B cell (primary cell): Measurements from ENCODE around the gene TCN2. TPM values are rescaled to one million over a fixed set of nuclear protein-coding genes. Genes with fewer than 3 reads are reported as not detected.

Experiments used
- ATAC-seq: fragments of 200-7000 bp; cut with Tn5 transposase; one replicate; pipeline ENCODE4 v1.10.0; 2021; ENCODE audit warnings: low read depth, mild to moderate bottlenecking, moderate number of reproducible peaks, moderate library complexity
- CTCF ChIA-PET: fragments of 350-600 bp; sonication (Branson Sonifier 250); formaldehyde crosslinking; loops from one replicate; lab custom pipeline; 2021; ENCODE audit warnings: antibody characterized with exemption, inconsistent platforms; lab: Charles Lee
- POLR2A ChIA-PET: fragments of 350-600 bp; sonication (Branson Sonifier 250); formaldehyde crosslinking; loops from one replicate; lab custom pipeline; 2021; ENCODE audit warnings: antibody characterized with exemption; lab: Charles Lee
- DNase-seq: peaks from one replicate; pipeline ENCODE4 v3.0.0; 2013
- H2AFZ ChIP-seq: 2 replicates; pipeline ENCODE4 v1.6.1; 2012; ENCODE audit warnings: mild to moderate bottlenecking, low read depth, low read length; ENCODE audit not compliant: insufficient read depth, poor library complexity, severe bottlenecking
- H3K27ac ChIP-seq, 2 donors: 1 replicate in 1 of 2; 2 replicates in 1 of 2; pipeline ENCODE4 v1.5.1; 2012 to 2013; ENCODE audit warnings: low read length in 2 of 2, mild to moderate bottlenecking in 2 of 2, moderate library complexity in 1 of 2
- H3K27me3 ChIP-seq, 4 experiments: fragments of 200-600 bp in 1 of 4; sonication (generic) in 1 of 4; replicated peaks in 1 of 4; 1 replicate in 2 of 4; 2 replicates in 2 of 4; pipeline versions ENCODE4 v1.6.1 to v1.7.0; 2013 to 2016; ENCODE audit warnings: low read length in 3 of 4, mild to moderate bottlenecking in 2 of 4, mixed read lengths in 1 of 4, moderate library complexity in 1 of 4; ENCODE audit not compliant: insufficient read depth in 4 of 4, control insufficient read depth in 3 of 4; ENCODE audit errors: control extremely low read depth in 1 of 4
- H3K36me3 ChIP-seq, 2 experiments: replicated peaks in 1 of 2; 1 replicate in 1 of 2; 2 replicates in 1 of 2; pipeline versions ENCODE4 v1.6.1 to v1.7.1; 2013; ENCODE audit warnings: low read length in 1 of 2; ENCODE audit not compliant: insufficient read depth in 2 of 2, control insufficient read depth in 1 of 2; ENCODE audit errors: control extremely low read depth in 1 of 2, extremely low read depth in 1 of 2
- H3K4me1 ChIP-seq, 2 donors: fragments of 200-600 bp in 1 of 2; sonication (generic) in 1 of 2; 1 replicate in 1 of 2; 2 replicates in 1 of 2; pipeline versions ENCODE4 v1.5.1 to v1.6.1; 2013 to 2017; ENCODE audit warnings: low read length in 2 of 2; ENCODE audit not compliant: control insufficient read depth in 2 of 2, insufficient read depth in 2 of 2
- H3K4me2 ChIP-seq: replicated peaks from 2 replicates; pipeline ENCODE3; 2012; ENCODE audit warnings: mild to moderate bottlenecking, low read depth, low read length; ENCODE audit not compliant: poor library complexity, severe bottlenecking
- H3K4me3 ChIP-seq, 5 experiments: fragments of 200-600 bp in 1 of 5; sonication (generic) in 1 of 5; 1 replicate in 3 of 5; 2 replicates in 2 of 5; pipeline versions ENCODE4 v1.5.1 to v1.7.0; 2011 to 2016; ENCODE audit warnings: low read length in 4 of 5, mild to moderate bottlenecking in 4 of 5, low read depth in 2 of 5, control low read depth in 1 of 5, moderate library complexity in 1 of 5; ENCODE audit not compliant: insufficient read depth in 1 of 5; ENCODE audit errors: control extremely low read depth in 1 of 5, extremely low read depth in 1 of 5
- H3K79me2 ChIP-seq: fragments of 200-600 bp; sonication (generic); one replicate; pipeline ENCODE4 v1.6.0; 2016; ENCODE audit warnings: low read length; ENCODE audit not compliant: control insufficient read depth, insufficient read depth
- H3K9ac ChIP-seq: fragments of 200-600 bp; sonication (generic); 2 replicates; pipeline ENCODE4 v1.6.1; 2017; ENCODE audit warnings: mild to moderate bottlenecking, low read length, moderate library complexity
- H3K9me3 ChIP-seq, 3 donors: one replicate each; pipeline versions ENCODE4 v1.6.1 to v1.7.1; 2013; ENCODE audit warnings: low read length in 2 of 3; ENCODE audit not compliant: control insufficient read depth in 2 of 3, insufficient read depth in 1 of 3; ENCODE audit errors: control extremely low read depth in 1 of 3
- H4K20me1 ChIP-seq: 2 replicates; pipeline ENCODE4 v1.6.0; 2012; ENCODE audit warnings: mild to moderate bottlenecking, low read length; ENCODE audit not compliant: insufficient read depth, control insufficient read depth, poor library complexity, severe bottlenecking
- H3K27ac Mint-ChIP-seq: one replicate; pipeline ENCODE4 v1.8.0; 2021; ENCODE audit warnings: mixed read lengths
- H3K27me3 Mint-ChIP-seq: one replicate; pipeline ENCODE4 v1.8.0; 2021; ENCODE audit warnings: mixed read lengths
- H3K4me1 Mint-ChIP-seq: one replicate; pipeline ENCODE4 v1.8.0; 2021; ENCODE audit warnings: mixed read lengths
- H3K4me3 Mint-ChIP-seq: one replicate; pipeline ENCODE4 v1.8.0; 2021; ENCODE audit warnings: mixed read lengths
- H3K9me3 Mint-ChIP-seq: one replicate; pipeline ENCODE4 v1.8.0; 2022; ENCODE audit warnings: mixed read lengths; ENCODE audit not compliant: insufficient read depth
- CTCF ChIP-seq: fragments of 200-600 bp; IDR thresholded peaks from one replicate; pipeline ENCODE4 v1.8.0; 2022; ENCODE audit warnings: antibody characterized with exemption, mild to moderate bottlenecking
- EZH2 ChIP-seq: IDR thresholded peaks from 2 replicates; pipeline ENCODE4 v1.6.1; 2012; ENCODE audit warnings: borderline replicate concordance, low read depth, mild to moderate bottlenecking, moderate library complexity, low read length; ENCODE audit not compliant: insufficient read depth, poor library complexity, severe bottlenecking
- WGBS: methylation state at CpG from one replicate; pipeline ENCODE4 v1.1.5; 2013; ENCODE audit warnings: missing lambda C conversion rate; ENCODE audit not compliant: insufficient coverage; 5-methylcytosine and 5-hydroxymethylcytosine counted together
- intact Hi-C: fragments of 100-400 bp; cut with micrococcal nuclease; formaldehyde crosslinking; loops from one replicate; pipeline ENCODE4 v1.10.0; 2022
- polyA plus RNA-seq: library from polyadenylated mRNA; depleted of rRNA; stranded (reverse); fragments of >200 nt; gene quantifications from 2 replicates; pipeline ENCODE4 v1.2.3, GENCODE V29; 2012
- total RNA-seq, 2 donors: library from RNA; stranded (reverse); fragments of 120-200 nt in 1 of 2; gene quantifications; 1 replicate in 1 of 2; 2 replicates in 1 of 2; pipeline versions ENCODE4 v1.2.3 to v1.2.4, GENCODE V29; 2013 to 2022

Gene TCN2
- total and polyA plus RNA-seq, 2 donors (not counting 1 experiment from before 2014, with no cell fraction given): 0.37 to 0.40 TPM

GRCh38 chr22:30655532-30655931 is 48.6 kb downstream of the TCN2 start:
- no peaks in the 10 kb centered on the region for H3K4me1 Mint-ChIP-seq
- no peaks in the 10 kb centered on the region for H3K27me3 Mint-ChIP-seq
- CTCF ChIA-PET: no interaction called here
- no peaks in the 10 kb centered on the region for H3K4me1 ChIP-seq
- H3K79me2 ChIP-seq: no peaks in the 10 kb centered on the region
- H3K4me3 Mint-ChIP-seq: no peak overlapping the region
- H4K20me1 ChIP-seq: no peaks in the 10 kb centered on the region
- no peak overlapping the region for H3K27ac Mint-ChIP-seq
- no peaks in the 10 kb centered on the region for H3K36me3 ChIP-seq
- no peak overlapping the region for H3K9ac ChIP-seq
- intact Hi-C loops: no loop called here
- POLR2A ChIA-PET: interaction anchor here (0.6 kb wide), 1 partner anchor 22 kb away, joined by 3 read pairs; no protein-coding TSS in a partner anchor
- ATAC-seq (no peak), DNase-seq (no peak)
- WGBS: 100% methylated on average over 1 of the region's 3 CpGs
- TF ChIP-seq EZH2: no peak
- TF ChIP-seq CTCF: no peak
- H3K4me2 ChIP-seq: no peak overlapping the region
- no peaks in the 10 kb centered on the region for H3K9me3 Mint-ChIP-seq
- no peak overlapping the region for H3K27ac ChIP-seq
- H3K9me3 ChIP-seq: no peaks in the 10 kb centered on the region
- H2AFZ ChIP-seq: no peak overlapping the region
- H3K27me3 ChIP-seq: no peaks in the 10 kb centered on the region
- H3K4me3 ChIP-seq: no peak overlapping the region

- ChIA-PET POLR2A (no interaction called here), CTCF (interaction anchor here (0.6 to 1.0 kb wide), 2 partner anchors 11 to 222 kb away, joined by 3 read pairs; no protein-coding TSS in a partner anchor)
- intact Hi-C loops: loop anchor here (10.0 kb wide), 1 partner anchor 683 kb away; the partner anchor contains the start of gene PATZ1
- Histone ChIP-seq H2AFZ (no peak overlapping the region), H3K4me2 (no peak overlapping the region), H3K27me3 (no peaks in the 10 kb centered on the region), H3K79me2 (peaks cover 5% of the 10 kb centered on the region), H3K9me3 (no peaks in the 10 kb centered on the region), H3K27ac (no peak overlapping the region), H3K36me3 (peaks cover 0 to 15% of the 10 kb centered on the region in 2 experiments), H3K4me1 (peaks cover 6 to 7% of the 10 kb centered on the region in 2 donors), H3K9ac (no peak overlapping the region), H3K4me3 (no peak overlapping the region), H4K20me1 (no peaks in the 10 kb centered on the region)
- TF ChIP-seq EZH2 (no peak), CTCF (no peak)
- no peak overlapping the region for H3K27ac Mint-ChIP-seq
- DNase-seq: no peak
- H3K4me1 Mint-ChIP-seq: peaks cover 14% of the 10 kb centered on the region
- ATAC-seq: no peak
- 95% methylated on average over 4 of the region's 4 CpGs for WGBS
- no peaks in the 10 kb centered on the region for H3K9me3 Mint-ChIP-seq
- no peak overlapping the region for H3K4me3 Mint-ChIP-seq
- H3K27me3 Mint-ChIP-seq: no peaks in the 10 kb centered on the region
These were observed 55.1 kb downstream of the TCN2 start for GRCh38 chr22:30662040-30662439.
